Adrenal gland (tissue), 5 donors: Measurements from ENCODE around the gene PRSS2.

Source experiments
- CTCF ChIP-seq, 6 experiments: fragments of 450-650 bp in 4 of 6; fragments of 200-600 bp in 2 of 6; sonication (generic) in 1 of 6; IDR thresholded peaks; 1 replicate in 5 of 6; 2 replicates in 1 of 6; pipeline versions ENCODE4 v1.5.1 to v1.8.0; 2016 to 2021; ENCODE audit warnings: antibody characterized with exemption in 6 of 6, mild to moderate bottlenecking in 2 of 6, moderate library complexity in 1 of 6
- POLR2A ChIP-seq, 2 donors: fragments of 450-650 bp; IDR thresholded peaks; one replicate each; pipeline ENCODE4 v1.6.1; 2017; ENCODE audit warnings: antibody characterized with exemption in 2 of 2, mild to moderate bottlenecking in 2 of 2, moderate library complexity in 1 of 2
- donor health status: DM: no; HTN: no; CAD: no.

GRCh38 chr7:142815134-142815533, 44.4 kb downstream of the PRSS2 start:
- TF ChIP-seq CTCF (IDR thresholded peaks at IDR 0.05) (no peak), POLR2A (IDR thresholded peaks at IDR 0.05) (no peak)
